ENCODE measurements around the gene CDKN3.
"Not testable (repeated sequence)": the region's sequence is repeated elsewhere in the genome, so short reads cannot be mapped to it uniquely, and the experiment has no call there.

Gene CDKN3

GRCh38 chr14:54425068-54425467, 28.3 kb downstream of the CDKN3 start:
- ATAC-seq = no peak

GRCh38 chr14:54425537-54426274, 28.9 kb downstream of the CDKN3 start:
- ATAC-seq = no peak

DNA sequence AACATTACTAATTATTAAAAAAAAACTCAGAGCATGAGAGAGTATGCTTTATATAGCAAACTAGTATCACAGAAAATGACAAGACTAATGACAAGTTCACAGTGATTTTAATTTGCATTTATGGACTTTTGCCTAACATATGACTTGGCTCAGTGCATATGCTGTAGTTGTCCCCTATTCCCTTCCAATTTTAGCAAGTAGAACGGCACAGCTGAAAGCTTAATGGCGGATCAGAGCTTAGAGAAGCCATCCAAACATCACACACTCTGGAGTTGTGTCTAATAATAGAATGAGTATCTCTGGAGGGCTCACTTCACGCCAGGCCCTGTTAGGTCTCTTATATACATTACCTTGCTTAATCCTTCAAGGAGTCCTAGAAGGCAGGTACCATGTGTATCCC, 31.1 kb downstream of the CDKN3 start:
- ATAC-seq = no peak

GRCh38 chr14:54428527-54428926, 31.7 kb downstream of the CDKN3 start:
- ATAC-seq = peak; percentile 38 to 58

- ATAC-seq = peak; percentile 95 to 97
These were observed 38.7 kb downstream of the CDKN3 start for GRCh38 chr14:54435500-54435981.

DNA sequence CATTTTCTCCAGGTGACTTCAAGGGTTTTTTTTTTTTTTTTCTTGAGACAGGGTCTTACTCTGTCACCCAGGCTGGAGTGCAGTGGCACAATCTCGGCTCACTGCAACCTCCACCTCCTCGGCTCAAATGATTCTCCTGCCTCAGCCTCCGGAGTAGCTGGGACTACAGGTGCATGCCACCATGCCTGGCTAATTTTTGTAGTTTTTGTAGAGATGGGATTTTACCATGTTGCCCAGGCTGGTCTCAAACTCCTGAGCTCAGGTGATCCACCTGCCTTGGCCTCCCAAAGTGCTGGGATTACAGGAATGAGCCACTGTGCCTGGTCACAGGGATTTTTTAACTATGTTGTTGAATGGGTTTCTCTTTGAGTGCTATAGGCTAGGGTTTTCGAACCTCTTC, 41.1 kb downstream of the CDKN3 start:
- not testable (repeated sequence) for ATAC-seq

GRCh38 chr14:54438703-54439102, 41.9 kb downstream of the CDKN3 start:
- no peak for ATAC-seq

DNA sequence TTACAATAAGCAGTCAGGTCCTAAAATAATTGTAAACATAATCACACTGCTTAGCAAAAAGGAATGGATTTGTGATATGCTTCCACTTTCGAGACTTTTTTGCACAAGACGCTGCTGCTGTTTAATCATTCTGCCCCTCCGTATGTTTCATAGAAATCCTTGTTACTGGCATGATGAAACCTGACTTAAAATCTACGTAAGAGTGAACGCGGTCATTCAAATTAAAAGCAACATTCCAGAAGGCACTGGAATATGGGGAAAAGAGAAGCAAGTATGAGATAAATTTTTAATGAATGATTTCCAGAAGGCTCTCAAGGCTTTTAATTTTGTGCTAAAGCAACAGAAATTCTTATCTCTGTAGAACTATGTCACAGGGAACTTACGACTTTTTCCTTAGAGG, 43.2 kb downstream of the CDKN3 start:
- ATAC-seq = no peak

DNA sequence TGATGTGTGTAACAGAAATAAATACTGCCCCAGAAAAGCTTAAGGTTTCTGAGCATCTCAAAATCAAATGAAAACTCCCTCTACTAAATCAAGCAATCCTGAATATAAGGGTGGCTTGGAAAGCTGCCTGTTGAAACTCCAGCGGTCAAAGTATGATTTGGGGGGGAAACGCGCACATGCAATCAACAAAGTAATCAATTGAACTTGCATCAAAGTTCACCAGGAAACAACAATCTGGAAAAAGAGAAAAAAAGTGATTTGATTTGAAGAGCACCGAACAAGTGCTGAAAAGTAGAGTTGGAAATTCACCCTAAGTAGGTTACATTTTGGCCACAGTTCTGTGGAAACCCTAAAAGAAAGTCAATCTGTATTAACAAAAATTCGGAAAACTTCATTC, 43.7 kb downstream of the CDKN3 start:
- ATAC-seq = no peak

DNA sequence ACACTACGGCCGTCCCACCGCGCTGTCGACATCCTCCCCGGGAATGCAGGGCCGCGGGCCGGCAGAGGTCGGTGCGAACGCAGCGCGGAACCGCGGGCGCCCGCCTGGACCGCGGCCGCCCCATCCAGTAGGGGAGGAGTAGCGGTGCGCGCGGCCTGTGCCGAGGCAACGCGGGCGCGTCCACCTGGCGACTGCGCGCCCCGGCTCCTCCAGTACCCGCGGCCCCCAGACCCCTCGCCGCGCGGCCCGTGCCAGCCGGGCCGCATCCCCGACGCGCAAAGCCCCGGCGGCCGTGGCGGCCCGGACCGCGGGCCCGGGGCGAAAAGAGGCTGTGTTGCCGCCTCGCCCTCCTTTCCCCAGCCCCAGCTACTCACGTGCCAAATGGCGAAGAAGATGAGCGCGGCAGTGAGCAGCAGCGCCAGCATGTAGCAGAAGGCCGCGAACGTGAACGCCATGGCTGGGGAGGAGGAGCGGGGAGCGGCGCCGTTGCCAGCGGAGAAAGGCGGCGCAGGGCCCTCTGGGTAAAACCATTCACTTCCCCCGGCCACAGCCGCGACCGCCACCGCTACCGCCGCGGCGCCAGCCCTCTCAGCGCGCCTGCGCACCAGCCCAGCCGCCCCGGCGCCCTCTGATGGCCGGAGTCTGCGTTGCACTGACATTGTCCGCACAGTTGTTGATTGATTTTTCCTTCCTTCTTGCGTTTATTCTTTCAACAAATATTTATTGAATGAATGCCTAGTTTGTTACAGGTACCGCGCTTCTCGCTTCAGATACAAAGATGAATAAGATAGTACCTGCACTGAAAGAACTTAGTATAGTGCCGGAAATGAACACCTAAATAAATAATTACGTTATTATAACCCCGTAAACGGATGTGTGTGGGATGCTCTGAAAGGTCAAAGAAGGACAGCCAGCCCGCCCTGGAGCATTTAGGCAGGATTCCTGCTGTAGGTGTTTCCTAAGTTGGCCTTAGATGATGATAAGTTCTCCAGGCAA, 44.4 kb downstream of the CDKN3 start, which contains the start of gene CNIH1:
TSS of gene CNIH1 (minus strand) at position 502 of the 996 bp plus-strand sequence. CDS start at position 455, 47 bp downstream.
- peak; percentile 93 to 95 for ATAC-seq

DNA sequence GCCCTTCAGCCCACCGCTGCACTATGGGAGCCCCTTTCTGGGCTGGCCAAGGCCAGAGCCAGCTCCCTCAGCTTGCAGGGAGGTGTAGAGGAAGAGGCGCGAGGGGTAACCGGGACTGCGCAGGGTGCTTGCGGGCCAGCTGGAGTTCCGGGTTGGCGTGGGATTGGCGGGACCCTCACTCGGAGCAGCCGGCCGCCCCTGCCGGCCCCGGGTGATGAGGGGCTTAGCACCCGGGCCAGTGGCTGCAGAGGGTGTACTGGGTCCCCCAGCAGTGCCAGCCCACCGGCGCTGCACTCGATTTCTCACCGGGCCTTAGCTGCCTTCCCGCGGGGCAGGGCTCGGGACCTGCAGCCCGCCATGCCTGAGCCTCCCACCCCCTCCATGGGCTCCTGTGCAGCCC, 46.2 kb downstream of the CDKN3 start:
- ATAC-seq = not testable (repeated sequence)

DNA sequence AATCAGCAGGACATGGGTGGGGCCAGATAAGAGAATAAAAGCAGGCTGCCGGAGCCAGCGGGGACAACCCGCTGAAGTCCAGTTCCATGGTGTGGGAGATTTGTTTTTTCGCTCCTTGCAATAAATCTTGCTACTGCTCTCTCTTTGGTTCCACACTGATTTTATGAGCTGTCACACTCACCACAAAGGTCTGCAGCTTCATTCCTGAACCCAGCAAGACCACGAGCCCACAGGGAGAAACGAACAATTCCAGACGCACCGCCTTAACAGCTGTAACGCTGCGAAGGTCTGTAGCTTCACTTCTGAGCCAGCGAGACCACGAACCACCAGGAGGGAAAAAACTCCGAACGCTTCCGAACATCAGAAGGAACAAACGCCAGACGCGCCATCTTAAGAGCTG, 47.2 kb downstream of the CDKN3 start:
- ATAC-seq = no peak

DNA sequence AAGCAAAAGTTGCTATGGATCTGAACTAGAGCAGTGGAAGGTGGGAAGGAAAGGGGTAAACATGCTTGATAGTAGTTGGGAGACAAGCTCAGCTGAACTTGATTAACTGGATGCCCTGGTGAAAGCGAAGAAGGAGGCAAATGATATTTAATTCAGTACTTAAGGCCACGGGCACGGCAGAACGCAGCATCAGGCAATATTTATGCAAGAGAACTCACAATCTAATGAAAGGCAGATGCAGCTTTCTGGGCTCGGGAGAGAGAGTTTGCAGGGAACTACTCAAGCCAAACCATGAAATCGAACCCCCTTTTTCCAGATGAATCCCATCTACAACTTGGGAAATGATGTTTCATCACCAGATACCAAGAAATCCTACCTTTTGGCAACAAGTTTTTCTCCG, 47.9 kb downstream of the CDKN3 start:
- ATAC-seq = no peak

DNA sequence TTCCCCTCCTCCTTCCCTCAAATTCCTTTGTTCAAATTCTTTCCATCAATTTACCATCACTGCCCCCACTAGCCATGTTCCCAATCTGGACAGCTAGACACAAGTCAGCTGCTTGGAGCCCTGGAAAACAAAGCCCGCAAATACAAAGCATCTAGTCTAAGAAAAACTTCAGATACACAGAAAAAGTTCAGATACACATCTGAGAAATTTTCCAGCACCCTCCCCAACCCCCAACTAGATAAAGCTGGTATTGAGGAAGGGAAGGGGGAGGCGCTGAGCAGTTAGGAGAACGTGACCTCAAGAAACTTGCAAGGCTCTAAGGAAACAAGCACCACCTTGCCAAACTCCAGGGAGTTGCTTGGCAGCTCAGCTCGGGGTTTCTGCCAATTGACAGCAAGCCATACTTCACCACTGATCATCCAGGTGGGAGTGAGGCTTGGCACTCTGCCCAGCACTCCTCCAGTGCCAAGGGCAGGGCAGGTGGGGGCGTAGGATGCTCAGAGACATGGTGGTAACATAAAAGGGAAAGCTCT, 49.4 kb downstream of the CDKN3 start:
- ATAC-seq = no peak

- no peak for ATAC-seq
These were observed 50.5 kb downstream of the CDKN3 start for GRCh38 chr14:54447231-54447692.

DNA sequence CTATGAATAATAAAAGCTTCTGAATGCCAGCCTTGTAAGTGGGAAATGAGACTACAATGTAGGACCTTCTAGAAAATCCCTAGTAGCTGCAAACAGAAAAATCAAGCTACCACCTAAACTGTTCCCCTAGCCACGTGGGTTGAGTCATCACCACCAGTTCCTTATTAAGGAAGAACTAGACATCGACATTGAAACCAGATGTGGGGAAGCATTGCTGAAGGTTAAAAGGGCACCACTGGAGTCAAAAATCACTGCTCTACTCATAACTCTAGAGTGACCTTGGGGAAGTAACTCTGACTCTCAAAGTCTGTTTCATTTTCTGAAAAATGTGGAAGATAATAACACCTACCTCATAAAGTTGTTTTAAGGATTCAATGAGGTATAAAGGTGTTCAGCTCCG, 53.7 kb downstream of the CDKN3 start:
- peak; percentile 64 to 76 for ATAC-seq

DNA sequence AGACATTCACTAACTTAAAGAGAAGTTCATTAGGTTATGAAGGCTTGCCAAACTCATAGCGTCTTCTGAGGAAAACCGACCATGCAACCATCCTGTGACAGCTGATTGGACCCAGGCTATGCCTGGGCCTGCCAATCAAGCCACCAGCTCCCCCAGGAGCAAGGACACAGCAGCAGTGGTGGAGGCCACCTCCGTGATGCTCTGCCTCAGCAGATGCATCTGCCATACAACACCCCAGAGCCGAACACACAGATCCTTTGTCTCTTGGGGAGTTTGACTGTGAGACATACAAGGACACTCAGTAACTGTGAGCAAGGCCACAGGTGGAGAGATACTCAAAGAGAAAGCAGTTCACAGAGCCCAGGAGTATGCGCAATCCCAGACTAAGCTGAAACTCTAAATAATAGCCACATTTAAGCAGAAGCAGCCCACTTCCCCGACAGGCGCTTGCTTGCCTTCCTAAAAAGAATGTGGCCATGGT, 54.4 kb downstream of the CDKN3 start:
- no peak for ATAC-seq

DNA sequence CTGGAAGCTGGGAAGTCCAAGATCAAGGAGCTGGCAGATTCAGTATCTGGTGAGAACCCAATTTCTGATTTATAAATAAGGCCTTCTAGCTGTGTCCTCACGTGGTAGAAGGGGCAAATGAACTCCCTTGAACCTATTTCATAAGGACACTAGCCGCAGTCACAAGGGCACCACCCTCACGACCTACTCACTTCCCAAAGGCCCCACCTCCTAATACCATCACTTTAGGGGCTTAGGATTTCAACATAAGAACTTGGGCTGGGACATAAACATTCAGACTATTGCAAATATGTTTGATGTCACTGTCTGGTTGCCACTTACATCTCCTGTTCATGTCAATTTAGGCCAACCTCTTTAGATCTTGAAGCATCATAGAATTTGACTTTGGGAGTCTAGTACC, 55.2 kb downstream of the CDKN3 start:
- ATAC-seq = no peak

GRCh38 chr14:54453252-54453651, 56.4 kb downstream of the CDKN3 start:
- ATAC-seq = no peak

DNA sequence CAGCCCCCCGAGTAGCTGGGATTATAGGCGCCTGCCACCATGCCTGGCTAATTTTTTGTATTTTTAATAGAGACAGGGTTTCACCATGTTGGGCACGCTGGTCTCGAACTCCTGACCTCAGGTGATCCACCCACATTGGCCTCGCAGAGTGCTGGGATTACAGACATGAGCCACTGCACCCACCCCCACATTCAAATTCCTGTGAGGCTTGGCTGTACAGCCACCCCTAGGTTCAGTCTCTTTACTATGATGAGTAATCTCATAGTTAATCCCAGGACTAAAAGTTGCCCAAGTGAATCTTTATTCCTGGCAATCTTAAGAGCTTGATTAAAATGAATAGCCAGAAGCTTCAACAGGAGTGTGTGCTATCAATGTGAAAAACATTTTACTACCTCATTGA, 57.2 kb downstream of the CDKN3 start:
- ATAC-seq = not testable (repeated sequence)

- no peak for ATAC-seq
These were observed 58.6 kb downstream of the CDKN3 start for GRCh38 chr14:54455363-54455762.

- ATAC-seq = not testable (repeated sequence)
These were observed 60.2 kb downstream of the CDKN3 start for GRCh38 chr14:54456820-54457608.

Data from activated CD4-positive, CD25-positive, alpha-beta regulatory T cell treated with anti-CD3 and anti-CD28 coated beads, Interleukin-2, amount 50 U/mL, for 24 hours (primary cell).